ENCODE data around the gene METTL3. TPM values are rescaled to one million over a fixed set of nuclear protein-coding genes. Genes with fewer than 3 reads are reported as not detected.
A peak's percentile ranks its signal among the peaks of the same experiment; 100 is the strongest.

The METTL3 gene
- total and polyA plus RNA-seq, 2 of the 13 experiments (the other 11 are each of a cell fraction or from before 2014, with no cell fraction given) = 123 to 130 TPM

DNA sequence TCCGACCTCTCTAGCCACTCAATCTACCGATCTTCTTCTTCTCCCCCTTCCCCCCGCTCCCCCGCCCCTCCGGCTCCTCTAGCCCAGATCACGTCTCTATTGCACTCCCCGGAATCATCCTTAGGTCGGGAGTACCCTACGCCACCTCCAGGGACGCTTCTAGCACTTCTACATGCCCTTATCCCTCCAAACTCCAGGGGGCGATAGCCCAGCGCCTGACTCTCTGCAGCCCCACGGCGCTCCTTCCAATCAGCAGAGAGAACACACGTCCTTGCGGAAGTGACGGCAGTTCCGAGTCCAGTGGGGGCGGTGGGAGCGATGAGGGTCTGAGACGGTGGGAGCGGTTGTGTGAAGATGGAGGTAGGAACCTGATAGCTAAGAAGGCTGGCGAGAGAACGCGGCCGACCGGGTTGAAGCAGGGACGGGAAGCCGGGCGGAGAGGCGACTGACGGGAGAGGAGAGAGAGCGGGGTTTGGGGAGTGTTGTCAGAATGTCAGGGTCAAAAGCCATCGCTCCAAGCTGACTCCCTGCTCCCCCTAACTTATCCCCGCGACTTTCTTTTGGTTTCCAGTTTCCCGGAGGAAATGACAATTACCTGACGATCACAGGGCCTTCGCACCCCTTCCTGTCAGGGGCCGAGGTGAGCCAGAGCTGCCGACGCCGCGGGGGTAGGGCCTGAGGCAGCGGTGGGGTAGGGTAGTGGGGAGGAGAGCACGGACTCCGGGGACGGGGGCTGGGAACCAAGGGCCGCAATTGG is 34.0 kb downstream of the METTL3 start, which contains the start of the genes RAB2B and TOX4 (continued):
- TF ChIP-seq, protein P1, sequence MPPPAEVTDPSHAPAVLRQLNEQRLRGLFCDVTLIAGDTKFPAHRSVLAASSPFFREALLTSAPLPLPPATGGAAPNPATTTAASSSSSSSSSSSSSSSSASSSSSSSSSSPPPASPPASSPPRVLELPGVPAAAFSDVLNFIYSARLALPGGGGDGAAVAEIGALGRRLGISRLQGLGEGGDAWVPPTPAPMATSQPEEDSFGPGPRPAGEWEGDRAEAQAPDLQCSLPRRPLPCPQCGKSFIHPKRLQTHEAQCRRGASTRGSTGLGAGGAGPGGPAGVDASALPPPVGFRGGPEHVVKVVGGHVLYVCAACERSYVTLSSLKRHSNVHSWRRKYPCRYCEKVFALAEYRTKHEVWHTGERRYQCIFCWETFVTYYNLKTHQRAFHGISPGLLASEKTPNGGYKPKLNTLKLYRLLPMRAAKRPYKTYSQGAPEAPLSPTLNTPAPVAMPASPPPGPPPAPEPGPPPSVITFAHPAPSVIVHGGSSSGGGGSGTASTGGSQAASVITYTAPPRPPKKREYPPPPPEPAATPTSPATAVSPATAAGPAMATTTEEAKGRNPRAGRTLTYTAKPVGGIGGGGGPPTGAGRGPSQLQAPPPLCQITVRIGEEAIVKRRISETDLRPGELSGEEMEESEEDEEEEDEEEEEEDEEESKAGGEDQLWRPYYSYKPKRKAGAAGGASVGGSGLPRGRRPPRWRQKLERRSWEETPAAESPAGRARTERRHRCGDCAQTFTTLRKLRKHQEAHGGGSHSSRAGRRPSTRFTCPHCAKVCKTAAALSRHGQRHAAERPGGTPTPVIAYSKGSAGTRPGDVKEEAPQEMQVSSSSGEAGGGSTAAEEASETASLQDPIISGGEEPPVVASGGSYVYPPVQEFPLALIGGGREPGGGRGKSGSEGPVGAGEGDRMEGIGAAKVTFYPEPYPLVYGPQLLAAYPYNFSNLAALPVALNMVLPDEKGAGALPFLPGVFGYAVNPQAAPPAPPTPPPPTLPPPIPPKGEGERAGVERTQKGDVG (CRISPR knock-in tag; IDR thresholded peaks at IDR 0.05; ENCODE audit: borderline replicate concordance) = peak; percentile 80; the same call in 1 of the 2 replicates
- TF ChIP-seq, protein P2, sequence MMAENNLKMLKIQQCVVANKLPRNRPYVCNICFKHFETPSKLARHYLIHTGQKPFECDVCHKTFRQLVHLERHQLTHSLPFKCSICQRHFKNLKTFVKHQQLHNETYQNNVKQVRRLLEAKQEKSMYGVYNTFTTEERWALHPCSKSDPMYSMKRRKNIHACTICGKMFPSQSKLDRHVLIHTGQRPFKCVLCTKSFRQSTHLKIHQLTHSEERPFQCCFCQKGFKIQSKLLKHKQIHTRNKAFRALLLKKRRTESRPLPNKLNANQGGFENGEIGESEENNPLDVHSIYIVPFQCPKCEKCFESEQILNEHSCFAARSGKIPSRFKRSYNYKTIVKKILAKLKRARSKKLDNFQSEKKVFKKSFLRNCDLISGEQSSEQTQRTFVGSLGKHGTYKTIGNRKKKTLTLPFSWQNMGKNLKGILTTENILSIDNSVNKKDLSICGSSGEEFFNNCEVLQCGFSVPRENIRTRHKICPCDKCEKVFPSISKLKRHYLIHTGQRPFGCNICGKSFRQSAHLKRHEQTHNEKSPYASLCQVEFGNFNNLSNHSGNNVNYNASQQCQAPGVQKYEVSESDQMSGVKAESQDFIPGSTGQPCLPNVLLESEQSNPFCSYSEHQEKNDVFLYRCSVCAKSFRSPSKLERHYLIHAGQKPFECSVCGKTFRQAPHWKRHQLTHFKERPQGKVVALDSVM (CRISPR knock-in tag; IDR thresholded peaks at IDR 0.05) = no peak
- TF ChIP-seq ZNF230 (CRISPR knock-in tag; IDR thresholded peaks at IDR 0.05) = peak; percentile 89; the same call in 1 of the 2 replicates
- peak; percentile 84; the same call in 1 of the 2 replicates for TF ChIP-seq ETV6 (CRISPR knock-in tag; conservative IDR thresholded peaks at IDR 0.05)
- no peak for TF ChIP-seq ZSCAN12 (CRISPR knock-in tag; IDR thresholded peaks at IDR 0.05)
- peak; percentile 89 for TF ChIP-seq ZFP37 (CRISPR knock-in tag; IDR thresholded peaks at IDR 0.05; ENCODE audit: borderline replicate concordance)
- TF ChIP-seq RORA (CRISPR knock-in tag; IDR thresholded peaks at IDR 0.05) = no peak
- TF ChIP-seq, protein P3, sequence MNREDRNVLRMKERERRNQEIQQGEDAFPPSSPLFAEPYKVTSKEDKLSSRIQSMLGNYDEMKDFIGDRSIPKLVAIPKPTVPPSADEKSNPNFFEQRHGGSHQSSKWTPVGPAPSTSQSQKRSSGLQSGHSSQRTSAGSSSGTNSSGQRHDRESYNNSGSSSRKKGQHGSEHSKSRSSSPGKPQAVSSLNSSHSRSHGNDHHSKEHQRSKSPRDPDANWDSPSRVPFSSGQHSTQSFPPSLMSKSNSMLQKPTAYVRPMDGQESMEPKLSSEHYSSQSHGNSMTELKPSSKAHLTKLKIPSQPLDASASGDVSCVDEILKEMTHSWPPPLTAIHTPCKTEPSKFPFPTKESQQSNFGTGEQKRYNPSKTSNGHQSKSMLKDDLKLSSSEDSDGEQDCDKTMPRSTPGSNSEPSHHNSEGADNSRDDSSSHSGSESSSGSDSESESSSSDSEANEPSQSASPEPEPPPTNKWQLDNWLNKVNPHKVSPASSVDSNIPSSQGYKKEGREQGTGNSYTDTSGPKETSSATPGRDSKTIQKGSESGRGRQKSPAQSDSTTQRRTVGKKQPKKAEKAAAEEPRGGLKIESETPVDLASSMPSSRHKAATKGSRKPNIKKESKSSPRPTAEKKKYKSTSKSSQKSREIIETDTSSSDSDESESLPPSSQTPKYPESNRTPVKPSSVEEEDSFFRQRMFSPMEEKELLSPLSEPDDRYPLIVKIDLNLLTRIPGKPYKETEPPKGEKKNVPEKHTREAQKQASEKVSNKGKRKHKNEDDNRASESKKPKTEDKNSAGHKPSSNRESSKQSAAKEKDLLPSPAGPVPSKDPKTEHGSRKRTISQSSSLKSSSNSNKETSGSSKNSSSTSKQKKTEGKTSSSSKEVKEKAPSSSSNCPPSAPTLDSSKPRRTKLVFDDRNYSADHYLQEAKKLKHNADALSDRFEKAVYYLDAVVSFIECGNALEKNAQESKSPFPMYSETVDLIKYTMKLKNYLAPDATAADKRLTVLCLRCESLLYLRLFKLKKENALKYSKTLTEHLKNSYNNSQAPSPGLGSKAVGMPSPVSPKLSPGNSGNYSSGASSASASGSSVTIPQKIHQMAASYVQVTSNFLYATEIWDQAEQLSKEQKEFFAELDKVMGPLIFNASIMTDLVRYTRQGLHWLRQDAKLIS (CRISPR knock-in tag; IDR thresholded peaks at IDR 0.05) = no peak
- 0 out of 2 replicates have a peak, but pooled peaks have one; percentile 1 for TF ChIP-seq NFIC (IDR thresholded peaks at IDR 0.05; ENCODE audit: low read length)
- no peak for TF ChIP-seq MATR3 (CRISPR knock-in tag; IDR thresholded peaks at IDR 0.05)
- peak; percentile 99 for TF ChIP-seq ASH2L (IDR thresholded peaks at IDR 0.05; ENCODE audit: insufficient read length, low read depth, low read length)
